Stimulated activated CD8-positive, alpha-beta memory T cell treated with anti-CD3 and anti-CD28 coated beads, Interleukin-15, amount 100 ng/mL, for 4 hours (primary cell): ENCODE measurements around the gene ZNF850.
"Not testable (repeated sequence)": the region's sequence is repeated elsewhere in the genome, so short reads cannot be mapped to it uniquely, and the experiment has no call there.

Source experiments
- DNase-seq, 2 donors: peaks; one replicate each; pipeline ENCODE4 v3.0.0-alpha.2; 2020; ENCODE audit warnings: low read depth in 2 of 2

Gene ZNF850

DNA sequence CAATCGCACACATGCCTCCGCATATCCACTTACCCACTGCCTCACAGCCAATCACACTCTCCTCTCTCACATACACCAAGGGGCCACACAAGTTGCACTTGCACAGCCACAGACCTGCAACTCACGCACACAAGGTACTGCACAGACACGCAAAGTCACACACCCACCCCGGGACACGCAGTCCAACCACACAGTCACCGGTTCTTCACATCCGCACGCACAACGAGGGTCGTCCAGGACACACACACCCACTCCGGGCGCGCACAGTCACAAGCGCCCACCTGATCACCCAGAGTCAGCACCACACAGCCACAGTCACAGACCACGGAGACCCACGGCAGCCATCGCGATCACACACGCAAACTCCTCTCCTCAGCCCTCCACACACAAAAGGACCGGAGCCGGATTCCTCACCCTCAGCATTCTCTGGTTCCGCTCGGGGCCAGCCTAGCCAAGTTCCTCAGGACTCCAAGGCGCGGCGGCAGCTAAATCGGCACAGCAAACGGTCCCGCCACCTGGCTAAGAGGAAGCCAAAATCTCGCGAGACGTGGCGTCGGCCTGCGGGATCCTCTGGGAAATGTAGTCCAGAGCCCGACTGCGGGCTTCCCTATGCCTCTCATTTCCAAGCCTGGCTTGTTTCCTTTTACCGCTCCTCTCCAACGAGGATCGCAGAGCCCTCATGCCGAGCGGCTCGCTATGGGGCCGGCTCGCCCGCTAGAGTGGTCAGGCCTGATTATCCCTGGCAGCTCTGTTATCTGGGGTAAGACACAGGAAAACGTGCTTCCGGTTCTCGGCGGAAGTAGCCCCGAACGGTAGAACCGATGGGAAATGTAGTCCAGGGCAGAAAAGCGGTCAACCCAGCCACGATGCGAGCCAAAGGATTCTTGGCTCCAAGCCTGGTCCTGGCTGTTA, at the start of gene ZNF850:
Gene ZNF850, minus strand, starts transcription at position 497 of the 912 bp plus-strand sequence. CDS start 10,201 bp downstream, outside the sequence.
- peak; percentile 80 to 90 for DNase-seq

DNA sequence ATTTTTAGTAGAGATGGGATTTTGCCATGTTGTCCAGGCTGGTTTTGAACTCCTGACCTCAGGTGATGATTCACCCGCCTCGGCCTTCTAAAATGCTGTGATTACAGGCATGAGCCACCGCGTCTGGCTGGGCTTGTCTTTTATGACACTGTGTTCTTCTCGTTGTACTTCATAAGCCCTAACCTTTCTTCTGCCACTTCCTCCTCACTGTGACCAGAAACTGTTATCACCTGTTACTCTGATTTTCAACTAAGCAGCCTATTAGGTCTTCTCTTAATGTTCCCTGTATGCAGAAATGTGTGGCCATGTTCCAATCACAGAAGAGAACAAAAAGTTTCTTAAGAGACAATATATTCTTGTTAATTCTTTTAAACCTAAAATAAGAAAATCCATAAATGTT, 49.2 kb upstream of the ZNF850 start:
- DNase-seq = no peak

- no peak for DNase-seq
Measured at GRCh38 chr19:36819130-36819630, 46.6 kb upstream of the ZNF850 start.

GRCh38 chr19:36807029-36807428, 34.4 kb upstream of the ZNF850 start:
- no peak for DNase-seq

GRCh38 chr19:36805364-36805763, 32.8 kb upstream of the ZNF850 start:
- no peak for DNase-seq

DNA sequence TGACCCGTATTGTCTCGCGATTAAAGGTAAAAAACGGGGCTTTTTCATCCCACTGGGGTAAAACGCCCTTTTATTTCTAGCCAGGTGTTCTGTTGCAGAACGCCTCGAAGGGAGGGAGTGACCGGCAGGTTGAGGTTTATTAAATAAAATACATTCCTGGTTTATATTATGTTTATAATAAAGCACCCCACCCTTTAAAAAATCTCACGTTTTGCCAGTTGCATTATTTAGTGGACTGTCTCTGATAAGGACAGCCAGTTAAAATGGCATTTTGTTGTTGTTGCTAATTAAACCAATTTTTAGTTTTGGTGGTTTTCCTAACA, 25.1 kb upstream of the ZNF850 start:
- no peak for DNase-seq

DNA sequence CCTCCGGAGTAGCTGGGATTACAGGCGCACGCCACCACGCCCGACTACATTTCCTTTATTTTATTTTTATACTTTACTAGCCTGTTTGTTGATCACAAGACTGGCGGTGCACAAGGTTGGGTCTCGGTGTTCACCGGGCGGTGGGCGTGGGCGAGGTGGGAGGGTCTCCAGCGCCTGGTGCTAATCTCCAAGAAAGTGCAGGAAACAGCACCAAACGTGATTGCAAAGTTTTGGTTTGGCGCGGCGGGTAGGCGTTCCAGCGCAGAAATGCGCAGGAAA, 24.0 kb upstream of the ZNF850 start:
- DNase-seq = no peak

GRCh38 chr19:36791420-36792141, 19.0 kb upstream of the ZNF850 start:
- DNase-seq = not testable (repeated sequence)

DNA sequence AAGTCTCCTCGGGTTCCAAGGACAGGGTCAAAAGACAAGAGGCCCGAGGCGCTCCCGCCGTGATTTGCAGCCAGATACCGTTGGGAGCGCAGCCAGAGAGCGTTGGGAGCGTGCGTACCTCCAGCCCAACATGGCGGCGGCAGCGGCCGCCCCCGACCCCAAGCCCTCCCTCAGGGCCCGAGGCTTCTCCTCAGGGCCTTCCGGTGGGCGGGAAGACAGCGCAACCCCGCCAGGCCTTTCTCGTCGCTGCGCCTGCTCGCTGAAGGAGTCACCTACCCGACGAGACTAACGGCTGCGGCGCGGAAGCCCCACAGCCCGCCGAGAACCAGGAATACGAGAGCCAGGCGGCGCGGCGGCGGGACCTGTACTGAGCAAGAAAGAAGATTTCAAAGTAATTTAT, 3.2 kb upstream of the ZNF850 start:
- DNase-seq = no peak

- no peak for DNase-seq
Measured at GRCh38 chr19:36773223-36773579, 594 bp upstream of the ZNF850 start.

GRCh38 chr19:36771261-36772231, 1.1 kb downstream of the ZNF850 start:
- no peak for DNase-seq

DNA sequence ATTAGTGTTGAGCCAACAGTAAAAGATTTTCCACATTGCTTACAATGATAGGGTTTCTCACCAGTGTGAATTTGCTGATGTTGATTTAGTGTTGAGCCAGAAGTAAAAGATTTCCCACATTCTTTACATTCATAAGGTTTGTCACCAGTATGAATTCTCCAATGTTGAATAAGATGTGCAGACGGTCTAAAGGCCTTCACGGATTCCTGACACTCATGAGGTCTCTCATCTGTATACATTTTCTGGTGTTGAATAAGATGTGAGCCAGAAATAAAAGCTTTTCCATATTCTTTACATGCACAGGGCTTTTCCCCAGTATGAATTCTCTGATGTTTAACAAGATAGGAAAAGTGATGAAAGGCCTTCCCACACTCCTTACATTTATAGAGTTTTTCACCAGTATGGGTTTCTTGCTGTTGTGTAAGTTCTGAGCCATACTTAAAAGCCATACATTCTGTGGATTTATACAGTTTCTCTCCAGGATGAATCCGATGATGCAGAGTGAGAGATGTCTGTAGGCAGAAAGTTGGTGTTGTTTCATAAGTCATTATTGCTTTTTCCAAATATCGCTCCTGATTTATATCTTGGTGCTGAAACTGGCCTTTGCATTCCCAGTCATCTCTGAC, 22.4 kb downstream of the ZNF850 start:
- no peak for DNase-seq

DNA sequence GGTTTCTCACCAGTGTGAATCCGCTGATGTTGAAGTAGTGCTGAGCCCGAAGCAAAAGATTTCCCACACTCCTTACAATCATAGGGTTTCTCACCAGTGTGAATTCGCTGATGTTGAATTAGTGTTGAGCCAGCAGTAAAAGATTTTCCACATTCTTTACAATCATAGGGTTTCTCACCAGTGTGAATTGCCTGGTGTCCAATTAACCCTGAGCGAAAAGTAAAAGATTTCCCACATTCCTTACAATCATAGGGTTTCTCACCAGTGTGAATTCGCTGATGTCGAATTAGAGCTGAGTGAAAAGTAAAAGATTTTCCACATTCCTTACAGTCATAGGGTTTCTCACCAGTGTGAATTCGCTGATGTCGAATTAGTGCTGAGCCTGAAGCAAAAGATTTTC, 23.0 kb downstream of the ZNF850 start:
- not testable (repeated sequence) for DNase-seq

- DNase-seq = no peak
Measured at GRCh38 chr19:36748431-36749275, 24.0 kb downstream of the ZNF850 start.

DNA sequence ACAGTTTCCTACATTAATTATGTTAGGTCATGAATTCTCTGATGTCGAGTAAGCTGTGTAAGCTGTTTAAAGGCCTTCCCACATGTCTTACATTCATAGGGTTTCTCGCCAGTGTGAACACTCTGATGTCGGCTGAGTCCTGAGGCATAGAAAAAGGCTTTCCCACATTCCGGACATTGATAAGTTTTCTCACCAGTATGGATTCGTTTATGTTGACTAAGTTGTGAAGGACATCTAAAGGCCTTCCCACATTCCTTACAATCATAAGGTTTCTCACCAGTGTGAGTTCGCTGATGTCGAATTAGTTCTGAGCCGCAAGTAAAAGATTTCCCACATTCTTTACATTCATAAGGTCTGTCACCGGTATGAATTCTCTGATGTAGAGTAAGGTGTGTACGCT, 24.9 kb downstream of the ZNF850 start:
- DNase-seq = no peak

DNA sequence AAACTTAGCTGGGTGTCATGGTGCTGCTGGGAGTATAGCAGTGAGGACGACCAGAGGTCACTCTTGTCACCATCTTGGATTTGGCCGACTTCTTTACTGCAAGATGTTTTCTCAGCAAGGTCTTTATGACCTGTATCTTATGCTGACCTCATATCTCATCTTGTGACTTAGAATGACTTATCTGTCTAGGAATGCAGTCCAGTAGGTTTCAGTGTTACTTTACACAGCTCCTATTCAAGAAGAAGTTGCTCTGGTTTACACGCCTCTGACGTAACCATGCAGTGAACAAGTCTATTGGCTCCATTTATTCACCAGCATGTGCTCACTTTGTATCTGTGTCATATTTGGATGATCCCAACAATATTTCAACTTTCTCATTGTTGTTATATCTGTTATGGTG, 26.7 kb downstream of the ZNF850 start:
- DNase-seq = no peak

- DNase-seq = not testable (repeated sequence)
Measured at GRCh38 chr19:36736166-36736565, 36.4 kb downstream of the ZNF850 start.

DNA sequence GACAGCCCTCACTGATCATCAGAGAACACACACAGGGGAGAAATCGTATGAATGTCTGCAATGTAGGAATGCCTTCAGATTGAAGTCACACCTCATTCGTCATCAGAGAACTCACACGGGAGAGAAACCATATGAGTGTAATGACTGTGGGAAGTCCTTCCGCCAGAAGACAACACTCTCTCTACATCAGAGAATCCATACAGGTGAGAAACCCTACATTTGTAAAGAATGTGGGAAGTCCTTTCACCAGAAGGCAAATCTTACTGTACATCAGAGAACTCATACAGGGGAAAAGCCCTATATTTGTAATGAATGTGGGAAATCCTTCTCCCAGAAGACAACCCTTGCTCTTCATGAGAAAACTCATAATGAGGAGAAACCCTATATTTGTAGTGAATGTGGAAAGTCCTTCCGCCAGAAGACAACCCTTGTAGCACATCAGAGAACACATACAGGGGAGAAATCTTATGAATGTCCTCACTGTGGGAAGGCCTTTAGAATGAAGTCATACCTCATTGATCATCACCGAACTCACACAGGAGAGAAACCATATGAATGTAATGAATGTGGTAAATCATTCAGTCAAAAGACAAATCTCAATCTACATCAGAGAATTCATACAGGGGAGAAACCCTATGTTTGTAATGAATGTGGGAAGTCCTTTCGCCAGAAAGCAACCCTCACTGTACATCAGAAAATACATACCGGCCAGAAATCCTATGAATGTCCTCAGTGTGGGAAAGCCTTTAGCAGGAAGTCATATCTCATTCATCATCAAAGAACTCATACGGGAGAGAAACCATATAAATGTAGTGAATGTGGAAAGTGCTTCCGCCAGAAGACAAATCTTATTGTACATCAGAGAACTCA, 52.7 kb downstream of the ZNF850 start:
- DNase-seq = no peak

DNA sequence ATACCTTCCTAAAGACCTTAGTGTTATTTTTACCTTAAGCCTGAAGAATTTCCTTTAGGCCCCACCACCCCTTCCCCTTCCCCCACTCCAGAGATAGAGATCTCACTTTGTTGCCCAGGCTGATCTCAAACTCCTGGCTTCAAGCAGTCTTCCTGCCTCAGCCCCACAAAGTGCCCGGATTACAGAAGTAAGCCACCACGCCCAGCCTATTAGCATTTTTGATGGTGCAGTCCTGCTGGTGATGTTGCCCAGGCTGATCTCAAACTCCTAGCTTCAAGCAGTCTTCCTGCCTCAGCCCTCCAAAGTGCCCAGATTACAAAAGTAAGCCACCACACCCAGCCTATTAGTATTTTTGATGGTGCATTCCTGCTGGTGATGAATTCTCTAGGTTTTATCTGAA, 63.2 kb downstream of the ZNF850 start:
- no peak for DNase-seq

GRCh38 chr19:36707134-36707533, 65.5 kb downstream of the ZNF850 start:
- no peak for DNase-seq
